Measurements from ENCODE around the gene SLC35E4.
"Not testable (repeated sequence)": the region's sequence is repeated elsewhere in the genome, so short reads cannot be mapped to it uniquely, and the experiment has no call there.

SLC35E4 gene

GRCh38 chr22:30655532-30655931 is 20.0 kb downstream of the SLC35E4 start:
- no peak for DNase-seq

DNA sequence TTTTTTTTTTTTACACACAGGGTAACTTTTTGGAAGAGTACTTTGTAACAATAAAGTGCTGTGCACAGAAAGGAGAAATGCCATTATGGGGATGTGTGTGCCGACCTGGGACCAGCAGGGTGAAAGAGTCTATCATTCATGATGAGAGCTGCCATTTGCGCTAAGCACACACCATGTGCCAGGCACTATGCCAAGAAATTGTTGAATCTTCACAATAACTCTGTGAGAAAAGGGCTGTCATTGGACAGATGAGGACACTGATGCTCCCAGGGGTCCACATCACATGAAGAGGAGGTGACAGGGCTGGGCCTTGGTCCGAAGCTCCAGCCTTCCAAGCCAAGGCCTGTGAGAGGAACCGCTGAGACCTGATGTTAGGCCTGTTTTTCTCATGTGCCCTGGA is 26.5 kb downstream of the SLC35E4 start:
- DNase-seq: no peak

DNA sequence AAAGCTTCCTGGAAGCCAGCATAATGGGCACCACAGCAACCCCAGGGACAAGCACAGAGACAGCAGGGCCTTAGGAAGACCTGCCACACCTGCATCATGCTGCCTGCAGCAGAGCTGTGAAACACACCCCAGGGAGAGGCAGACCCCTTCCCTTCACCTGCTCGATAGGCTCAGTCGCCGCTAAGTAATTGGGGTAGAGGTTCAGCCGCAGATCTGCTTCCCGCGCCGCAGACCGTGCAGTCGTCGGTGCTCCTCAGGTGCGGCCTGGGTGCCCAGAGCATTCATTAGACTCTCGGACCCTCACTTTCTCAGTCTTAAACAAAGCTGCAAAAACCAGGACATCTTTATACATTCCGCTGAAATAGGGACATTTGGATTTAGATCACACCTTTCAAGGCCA is 29.2 kb downstream of the SLC35E4 start:
- DNase-seq: no peak

DNA sequence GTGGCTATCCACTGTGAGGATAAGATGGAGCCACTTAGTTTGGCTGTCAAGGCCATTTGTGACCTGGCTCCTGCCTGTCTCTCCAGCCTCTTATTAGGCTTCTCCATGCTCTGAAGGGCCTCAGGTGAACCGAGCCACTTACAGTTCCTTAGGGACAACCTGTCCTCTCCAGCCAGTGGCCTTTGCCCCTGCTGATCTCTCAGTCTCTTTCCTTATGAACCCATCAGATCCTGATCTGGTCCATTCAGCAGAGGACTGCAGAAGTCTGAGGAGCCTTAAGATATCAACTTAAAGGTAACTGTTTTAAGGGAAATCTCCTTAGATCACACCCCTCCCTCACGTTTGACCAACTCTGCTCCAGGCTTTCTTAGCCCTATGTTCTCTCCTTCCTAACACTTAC is 29.7 kb downstream of the SLC35E4 start:
- no peak for DNase-seq

GRCh38 chr22:30665786-30666185 is 30.2 kb downstream of the SLC35E4 start:
- no peak for DNase-seq

DNA sequence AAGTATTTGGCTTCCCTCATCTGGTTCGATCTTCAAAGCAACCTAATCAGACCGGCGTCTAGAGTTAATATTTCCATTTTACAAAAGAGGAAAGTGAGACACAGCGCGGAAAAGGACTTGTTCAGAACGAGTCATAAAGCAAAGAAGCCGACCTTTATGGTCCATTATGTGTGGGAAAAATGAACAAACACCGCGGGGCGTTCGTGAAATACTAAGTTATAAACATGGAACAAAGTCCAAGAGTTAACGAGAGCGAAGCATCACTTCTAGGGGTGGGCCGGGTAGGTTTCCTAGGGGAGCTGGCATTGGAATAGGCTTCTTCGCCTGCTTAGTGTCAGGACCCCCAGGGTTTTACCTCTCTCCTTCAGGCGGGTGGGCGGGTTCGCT is 31.5 kb downstream of the SLC35E4 start:
- peak; percentile 8 for DNase-seq

- DNase-seq: peak; percentile 93
These were observed 32.2 kb downstream of the SLC35E4 start, which contains the start of gene DUSP18 for GRCh38 chr22:30667494-30668385. Gene DUSP18 (minus strand): TSS chr22:30667875. CDS start chr22:30664003, 3,872 bp downstream.

GRCh38 chr22:30668386-30668710 is 32.8 kb downstream of the SLC35E4 start:
- DNase-seq: no peak

- DNase-seq: no peak
These were observed 35.5 kb downstream of the SLC35E4 start for GRCh38 chr22:30671071-30671470.

DNA sequence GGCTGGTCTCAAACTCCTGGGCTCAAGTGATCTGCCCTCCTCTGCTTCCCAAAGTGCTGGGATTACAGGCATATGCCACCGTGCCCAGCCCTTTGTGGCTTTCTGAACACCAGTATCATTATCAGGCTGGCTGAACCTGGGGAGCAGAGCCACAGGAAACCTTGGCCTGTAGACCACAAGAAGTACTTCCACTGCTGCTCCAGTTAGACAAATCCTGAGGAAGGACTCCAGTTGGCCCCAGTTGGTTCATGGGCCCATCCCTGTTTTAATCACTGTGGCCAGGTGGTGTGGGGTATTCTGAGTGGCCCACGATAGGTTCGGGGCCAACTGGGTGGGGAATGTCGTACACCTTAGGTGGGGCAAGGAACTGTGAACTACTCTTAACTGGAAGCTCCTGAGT is 37.6 kb downstream of the SLC35E4 start:
- DNase-seq: no peak

DNA sequence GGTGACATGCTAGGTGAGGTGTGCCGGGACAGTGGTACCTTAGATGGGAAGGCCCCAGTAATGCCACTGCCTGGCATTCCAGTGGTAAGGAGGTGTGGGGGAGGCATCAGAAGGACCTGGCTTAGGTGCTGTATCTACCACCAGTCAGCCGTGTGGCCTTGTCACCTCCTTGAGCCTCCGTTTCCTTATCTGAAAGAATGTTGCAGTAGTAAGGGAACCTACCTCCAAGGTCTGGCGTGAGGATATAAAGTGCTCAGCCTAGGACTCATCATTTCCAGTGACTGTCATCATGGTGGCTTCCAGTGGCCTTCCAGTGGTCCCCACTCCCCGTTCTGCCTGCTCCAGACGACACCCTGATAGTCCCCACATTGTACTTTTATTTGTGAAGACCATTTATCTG is 38.9 kb downstream of the SLC35E4 start:
- DNase-seq: no peak

- no peak for DNase-seq
These were observed 39.9 kb downstream of the SLC35E4 start for GRCh38 chr22:30675436-30675835.

DNA sequence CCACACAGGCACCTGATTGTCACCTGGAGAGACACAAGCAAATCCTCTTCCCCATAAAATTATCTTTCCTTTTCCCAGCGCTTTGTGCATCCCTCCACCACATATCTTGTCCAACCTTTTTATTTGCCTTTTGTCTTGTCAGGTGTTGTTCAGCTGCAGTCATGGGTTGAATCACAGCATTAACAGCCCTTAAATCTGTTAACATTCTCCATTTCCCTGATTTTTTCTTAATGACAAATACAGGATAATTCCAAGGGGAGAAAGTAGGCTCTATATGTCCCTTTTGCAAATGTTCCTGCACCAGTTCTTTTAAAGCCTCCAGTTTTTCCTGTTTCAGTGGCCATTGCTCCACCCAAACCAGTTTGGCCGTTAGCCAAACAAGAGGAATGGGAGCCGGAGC is 41.0 kb downstream of the SLC35E4 start:
- not testable (repeated sequence) for DNase-seq

GRCh38 chr22:30679895-30680690 is 44.5 kb downstream of the SLC35E4 start:
- not testable (repeated sequence) for DNase-seq

- DNase-seq: no peak
These were observed 45.6 kb downstream of the SLC35E4 start for GRCh38 chr22:30680991-30681770.

GRCh38 chr22:30681831-30682230 is 46.2 kb downstream of the SLC35E4 start:
- no peak for DNase-seq

- DNase-seq: no peak
These were observed 49.6 kb downstream of the SLC35E4 start for GRCh38 chr22:30685178-30685577.

DNA sequence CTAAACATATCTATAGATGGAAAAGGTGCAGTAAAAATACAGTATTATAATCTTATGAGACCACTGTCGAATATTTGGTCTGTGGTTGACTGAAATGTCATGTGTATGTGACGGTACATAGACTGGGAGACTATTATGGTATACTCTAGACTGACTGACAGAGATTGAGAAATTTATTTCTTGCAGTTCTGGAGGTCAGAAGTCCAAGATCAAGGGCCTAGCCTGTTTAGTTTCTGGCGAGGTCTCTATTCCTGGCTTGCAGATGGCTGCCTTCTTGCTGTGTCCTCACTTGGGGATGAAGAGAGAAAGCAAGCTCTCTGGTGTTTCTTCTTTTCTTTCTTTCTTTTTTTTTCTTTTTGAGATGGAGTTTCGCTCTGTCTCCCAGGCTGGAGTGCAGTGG is 51.8 kb downstream of the SLC35E4 start:
- DNase-seq: no peak

DNA sequence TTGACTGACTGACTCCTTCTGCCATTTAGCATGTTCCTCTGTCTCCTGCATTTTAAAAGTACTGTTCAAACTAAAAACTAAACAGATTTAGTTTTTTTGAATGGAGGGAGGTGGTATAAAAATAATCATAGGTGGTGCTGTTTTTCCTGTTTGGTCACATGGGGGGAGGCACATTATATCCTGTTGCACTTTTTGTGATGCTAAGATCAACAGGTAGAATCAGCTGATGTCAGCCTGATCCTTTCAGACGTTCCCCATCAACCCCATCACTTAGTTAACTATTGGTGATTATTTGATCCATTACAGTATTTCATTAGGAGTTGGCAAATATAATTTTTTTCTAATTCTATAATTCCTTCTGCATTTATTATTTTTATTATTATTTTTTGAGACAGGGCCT is 54.0 kb downstream of the SLC35E4 start:
- DNase-seq: no peak

- no peak for DNase-seq
These were observed 55.6 kb downstream of the SLC35E4 start for GRCh38 chr22:30691204-30691603.

GRCh38 chr22:30694171-30694639 is 58.6 kb downstream of the SLC35E4 start:
- peak; percentile 44 for DNase-seq

- peak; percentile 12 for DNase-seq
These were observed 59.2 kb downstream of the SLC35E4 start, which contains the start of gene OSBP2 for GRCh38 chr22:30694640-30695350. Gene OSBP2 (plus strand): TSS chr22:30694874. CDS start chr22:30694910, 36 bp downstream.
